ENCODE data around the gene PSAT1.
"Not testable (repeated sequence)": the region's sequence is repeated elsewhere in the genome, so short reads cannot be mapped to it uniquely, and the experiment has no call there.

The PSAT1 gene

GRCh38 chr9:78284181-78284580 is 12.7 kb upstream of the PSAT1 start:
- not testable (repeated sequence) for ATAC-seq; H3K27me3 Mint-ChIP-seq; DNase-seq; H3K9me3 Mint-ChIP-seq; H3K4me1 Mint-ChIP-seq; H3K4me3 Mint-ChIP-seq; H3K27ac Mint-ChIP-seq; H3K36me3 Mint-ChIP-seq (ENCODE audit: low read depth)

GRCh38 chr9:78286125-78286524 is 10.8 kb upstream of the PSAT1 start:
- H3K4me1 Mint-ChIP-seq = no peaks in the 10 kb centered on the region
- DNase-seq (no peak), ATAC-seq (no peak)
- no peaks in the 10 kb centered on the region for H3K9me3 Mint-ChIP-seq
- H3K27ac Mint-ChIP-seq = no peak overlapping the region
- no peaks in the 10 kb centered on the region for H3K27me3 Mint-ChIP-seq
- H3K36me3 Mint-ChIP-seq (ENCODE audit: low read depth) = no peaks in the 10 kb centered on the region
- H3K4me3 Mint-ChIP-seq = no peak overlapping the region

GRCh38 chr9:78286946-78287388 is 10.0 kb upstream of the PSAT1 start:
- ATAC-seq (no peak), DNase-seq (no peak)
- Mint-ChIP-seq H3K36me3 (ENCODE audit: low read depth) (no peaks in the 10 kb centered on the region), H3K4me1 (no peaks in the 10 kb centered on the region), H3K4me3 (no peak overlapping the region), H3K27me3 (no peaks in the 10 kb centered on the region), H3K9me3 (no peaks in the 10 kb centered on the region), H3K27ac (no peak overlapping the region)

- ATAC-seq (no peak), DNase-seq (no peak)
- no peaks in the 10 kb centered on the region for H3K27me3 Mint-ChIP-seq
- no peaks in the 10 kb centered on the region for H3K36me3 Mint-ChIP-seq (ENCODE audit: low read depth)
- H3K9me3 Mint-ChIP-seq = no peaks in the 10 kb centered on the region
- no peak overlapping the region for H3K27ac Mint-ChIP-seq
- H3K4me1 Mint-ChIP-seq = peaks cover 10% of the 10 kb centered on the region
- no peak overlapping the region for H3K4me3 Mint-ChIP-seq
Observed at GRCh38 chr9:78288214-78288892, 8.6 kb upstream of the PSAT1 start.

GRCh38 chr9:78289474-78289873 is 7.5 kb upstream of the PSAT1 start:
- no peak overlapping the region for H3K27ac Mint-ChIP-seq
- ATAC-seq (no peak), DNase-seq (no peak)
- H3K4me1 Mint-ChIP-seq = peaks cover 13% of the 10 kb centered on the region
- H3K36me3 Mint-ChIP-seq (ENCODE audit: low read depth) = no peaks in the 10 kb centered on the region
- H3K27me3 Mint-ChIP-seq = no peaks in the 10 kb centered on the region
- H3K9me3 Mint-ChIP-seq = no peaks in the 10 kb centered on the region
- H3K4me3 Mint-ChIP-seq = no peak overlapping the region

GRCh38 chr9:78291240-78291925 is 5.5 kb upstream of the PSAT1 start:
- Mint-ChIP-seq H3K4me1 (peaks cover 23% of the 10 kb centered on the region), H3K36me3 (ENCODE audit: low read depth) (no peaks in the 10 kb centered on the region), H3K9me3 (no peaks in the 10 kb centered on the region), H3K27ac (no peak overlapping the region), H3K4me3 (no peak overlapping the region), H3K27me3 (no peaks in the 10 kb centered on the region)
- DNase-seq (no peak), ATAC-seq (no peak)

- peaks cover 28% of the 10 kb centered on the region for H3K4me1 Mint-ChIP-seq
- no peak overlapping the region for H3K27ac Mint-ChIP-seq
- peaks cover 2% of the 10 kb centered on the region for H3K36me3 Mint-ChIP-seq (ENCODE audit: low read depth)
- ATAC-seq (no peak), DNase-seq (no peak)
- H3K4me3 Mint-ChIP-seq = no peak overlapping the region
- H3K27me3 Mint-ChIP-seq = no peaks in the 10 kb centered on the region
- H3K9me3 Mint-ChIP-seq = no peaks in the 10 kb centered on the region
Observed at GRCh38 chr9:78292026-78292425, 4.9 kb upstream of the PSAT1 start.

- peaks cover 7% of the 10 kb centered on the region for H3K36me3 Mint-ChIP-seq (ENCODE audit: low read depth)
- peak overlapping the region; percentile 48 for H3K4me3 Mint-ChIP-seq
- H3K27me3 Mint-ChIP-seq = no peaks in the 10 kb centered on the region
- DNase-seq (peak; percentile 20), ATAC-seq (peak; percentile 40)
- H3K9me3 Mint-ChIP-seq = no peaks in the 10 kb centered on the region
- no peak overlapping the region for H3K27ac Mint-ChIP-seq
- peaks cover 32% of the 10 kb centered on the region for H3K4me1 Mint-ChIP-seq
Observed at GRCh38 chr9:78292716-78293497, 4.0 kb upstream of the PSAT1 start.

GRCh38 chr9:78294290-78295176 is 2.4 kb upstream of the PSAT1 start:
- ATAC-seq (no peak), DNase-seq (no peak)
- H3K9me3 Mint-ChIP-seq = no peaks in the 10 kb centered on the region
- no peak overlapping the region for H3K4me3 Mint-ChIP-seq
- peaks cover 16% of the 10 kb centered on the region for H3K36me3 Mint-ChIP-seq (ENCODE audit: low read depth)
- H3K27me3 Mint-ChIP-seq = no peaks in the 10 kb centered on the region
- peaks cover 41% of the 10 kb centered on the region for H3K4me1 Mint-ChIP-seq
- no peak overlapping the region for H3K27ac Mint-ChIP-seq

GRCh38 chr9:78295177-78295575 is 1.7 kb upstream of the PSAT1 start:
- Mint-ChIP-seq H3K4me1 (peaks cover 44% of the 10 kb centered on the region), H3K36me3 (ENCODE audit: low read depth) (peaks cover 22% of the 10 kb centered on the region), H3K9me3 (no peaks in the 10 kb centered on the region), H3K4me3 (no peak overlapping the region), H3K27me3 (no peaks in the 10 kb centered on the region), H3K27ac (no peak overlapping the region)
- DNase-seq (no peak), ATAC-seq (no peak)

- peaks cover 26% of the 10 kb centered on the region for H3K36me3 Mint-ChIP-seq (ENCODE audit: low read depth)
- DNase-seq = no peak
- no peak for ATAC-seq
- peaks cover 44% of the 10 kb centered on the region for H3K4me1 Mint-ChIP-seq
- no peaks in the 10 kb centered on the region for H3K9me3 Mint-ChIP-seq
- H3K4me3 Mint-ChIP-seq = peak overlapping the region; percentile 17
- H3K27ac Mint-ChIP-seq = peak overlapping the region; percentile 94
- H3K27me3 Mint-ChIP-seq = no peaks in the 10 kb centered on the region
Observed at GRCh38 chr9:78295731-78296130, 1.2 kb upstream of the PSAT1 start.

- no peaks in the 10 kb centered on the region for H3K27me3 Mint-ChIP-seq
- H3K4me1 Mint-ChIP-seq = peaks cover 44% of the 10 kb centered on the region
- DNase-seq = peak; percentile 31
- no peaks in the 10 kb centered on the region for H3K9me3 Mint-ChIP-seq
- peak overlapping the region; percentile 94 for H3K27ac Mint-ChIP-seq
- H3K36me3 Mint-ChIP-seq (ENCODE audit: low read depth) = peaks cover 27% of the 10 kb centered on the region
- peak overlapping the region; percentile 91 for H3K4me3 Mint-ChIP-seq
- ATAC-seq = no peak
Observed at GRCh38 chr9:78296201-78296892, 578 bp upstream of the PSAT1 start.

- H3K4me3 Mint-ChIP-seq = peak overlapping the region; percentile 91
- DNase-seq (no peak), ATAC-seq (peak; percentile 38)
- H3K36me3 Mint-ChIP-seq (ENCODE audit: low read depth) = peaks cover 37% of the 10 kb centered on the region
- H3K27ac Mint-ChIP-seq = peak overlapping the region; percentile 94
- peaks cover 43% of the 10 kb centered on the region for H3K4me1 Mint-ChIP-seq
- no peaks in the 10 kb centered on the region for H3K9me3 Mint-ChIP-seq
- H3K27me3 Mint-ChIP-seq = no peaks in the 10 kb centered on the region
Observed at GRCh38 chr9:78297672-78297961, 692 bp downstream of the PSAT1 start.

Measured in activated naive CD8-positive, alpha-beta T cell treated with anti-CD3 and anti-CD28 coated beads, Interleukin-2, amount 50 U/mL, for 24 hours (primary cell).